SK-N-SH (cell line): ENCODE data around the gene LST1. TPM values are rescaled to one million over a fixed set of nuclear protein-coding genes. Genes with fewer than 3 reads are reported as not detected.
"Not testable (repeated sequence)": the region's sequence is repeated elsewhere in the genome, so short reads cannot be mapped to it uniquely, and the experiment has no call there.

Experiments
- CTCF ChIA-PET: fragments of 300-600, 350-600 bp; formaldehyde crosslinking; extraction: SDS; loops from one replicate; lab custom pipeline; 2021; lab: Yijun Ruan, JAX
- POLR2A ChIA-PET: fragments of 350-600 bp; sonication (Branson Sonifier 250); formaldehyde crosslinking; extraction: SDS; loops from one replicate; lab custom pipeline; 2020; ENCODE audit warnings: antibody characterized with exemption, inconsistent platforms; lab: Yijun Ruan, JAX
- DNase-seq: peaks from one replicate; pipeline ENCODE4 v3.0.0; 2012
- H2AFZ ChIP-seq: fragments of 200-600 bp; sonication (generic); 2 replicates; pipeline ENCODE4 v1.8.1; 2016; ENCODE audit warnings: antibody characterized with exemption, mild to moderate bottlenecking, low read depth
- H3F3A ChIP-seq: fragments of 200-600 bp; sonication (generic); replicated peaks from 2 replicates; pipeline ENCODE3; 2016; ENCODE audit warnings: antibody characterized with exemption, mild to moderate bottlenecking; ENCODE audit not compliant: insufficient read depth
- H3K27ac ChIP-seq, 2 experiments: fragments of 200-500 bp in 1 of 2; fragments of 200-600 bp in 1 of 2; sonication (Bioruptor generic) in 1 of 2; sonication (generic), shearing (Covaris generic) in 1 of 2; 2 replicates each; pipeline versions ENCODE4 v1.5.1 to v1.6.1; 2014 to 2016; ENCODE audit warnings: low read depth in 2 of 2, inconsistent platforms in 1 of 2, low read length in 1 of 2, mild to moderate bottlenecking in 1 of 2, mixed read lengths in 1 of 2
- H3K27me3 ChIP-seq: fragments of 200-600 bp; sonication (generic), shearing (Covaris generic); 2 replicates; pipeline ENCODE4 v1.6.1; 2016; ENCODE audit warnings: mixed run types; ENCODE audit not compliant: insufficient read depth
- H3K36me3 ChIP-seq, 2 experiments: fragments of 200-500 bp in 1 of 2; fragments of 200-600 bp in 1 of 2; sonication (Bioruptor generic) in 1 of 2; sonication (generic) in 1 of 2; replicated peaks in 1 of 2; 2 replicates each; pipeline versions ENCODE3 to v1.5.1; 2014 to 2016; ENCODE audit warnings: low read length in 1 of 2, mild to moderate bottlenecking in 1 of 2; ENCODE audit not compliant: insufficient read depth in 2 of 2, control insufficient read depth in 1 of 2
- H3K4me1 ChIP-seq, 2 experiments: fragments of 200-500 bp in 1 of 2; fragments of 200-600 bp in 1 of 2; sonication (Bioruptor generic) in 1 of 2; sonication (generic), shearing (Covaris generic) in 1 of 2; 2 replicates each; pipeline versions ENCODE4 v1.5.1 to v1.6.1; 2014 to 2016; ENCODE audit warnings: low read depth in 1 of 2, low read length in 1 of 2, mixed run types in 1 of 2; ENCODE audit not compliant: insufficient read depth in 2 of 2, control insufficient read depth in 1 of 2
- H3K4me2 ChIP-seq: fragments of 200-600 bp; sonication (generic), shearing (Covaris generic); 2 replicates; pipeline ENCODE4 v1.6.1; 2017; ENCODE audit warnings: mixed run types
- H3K4me3 ChIP-seq, 2 experiments: fragments of 200-500 bp in 1 of 2; fragments of 200-600 bp in 1 of 2; sonication (Bioruptor generic) in 1 of 2; sonication (generic), shearing (Covaris generic) in 1 of 2; 2 replicates each; pipeline versions ENCODE4 v1.5.1 to v1.8.1; 2014 to 2016; ENCODE audit warnings: low read depth in 2 of 2, inconsistent platforms in 1 of 2, low read length in 1 of 2, mild to moderate bottlenecking in 1 of 2, mixed read lengths in 1 of 2, moderate library complexity in 1 of 2
- H3K79me2 ChIP-seq: fragments of 200-600 bp; sonication (generic); 2 replicates; pipeline ENCODE4 v1.8.1; 2017; ENCODE audit warnings: mild to moderate bottlenecking; ENCODE audit not compliant: insufficient read depth
- H3K9ac ChIP-seq: fragments of 200-600 bp; sonication (generic); 2 replicates; pipeline ENCODE4 v1.6.1; 2017; ENCODE audit warnings: mixed run types
- H3K9me2 ChIP-seq: fragments of 200-600 bp; sonication (generic); 2 replicates; pipeline ENCODE4 v1.6.1; 2017; ENCODE audit warnings: mixed run types
- H3K9me3 ChIP-seq: fragments of 200-600 bp; sonication (generic); 2 replicates; pipeline ENCODE4 v1.6.1; 2017; ENCODE audit warnings: mixed run types, mild to moderate bottlenecking, moderate library complexity
- H4K20me1 ChIP-seq: fragments of 200-600 bp; sonication (generic); 2 replicates; pipeline ENCODE4 v1.6.1; 2017; ENCODE audit warnings: mild to moderate bottlenecking, mixed run types; ENCODE audit not compliant: insufficient read depth
- CHD2 ChIP-seq: fragments of 150-350 bp; IDR thresholded peaks from 2 replicates; pipeline ENCODE4 v1.6.1; 2018; ENCODE audit warnings: low read length; ENCODE audit not compliant: partially characterized antibody
- EP300 ChIP-seq, 2 experiments: IDR thresholded peaks; 2 replicates each; pipeline versions ENCODE4 v1.4.0 to v1.6.1; 2012; ENCODE audit warnings: borderline replicate concordance in 1 of 2, low read depth in 1 of 2, low read length in 1 of 2
- EZH2phosphoT487 ChIP-seq: fragments of 200-600 bp; sonication (generic); IDR thresholded peaks from 2 replicates; pipeline ENCODE4 v1.6.1; 2017; ENCODE audit warnings: low read depth, mixed run types, mild to moderate bottlenecking, antibody characterized with exemption, moderate library complexity, borderline replicate concordance
- FOXM1 ChIP-seq: IDR thresholded peaks from 2 replicates; pipeline ENCODE4 v1.4.0; 2012; ENCODE audit warnings: low read depth, mild to moderate bottlenecking
- GABPA ChIP-seq: IDR thresholded peaks from 2 replicates; pipeline ENCODE4 v1.4.0; 2012; ENCODE audit warnings: low read depth, mild to moderate bottlenecking
- GATA2 ChIP-seq: sonication (generic); formaldehyde crosslinking; IDR thresholded peaks from 2 replicates; pipeline ENCODE4 v1.5.0; 2020; ENCODE audit warnings: mild to moderate bottlenecking, missing genetic modification reagents
- MEF2A ChIP-seq: IDR thresholded peaks from 2 replicates; pipeline ENCODE4 v1.4.0; 2012; ENCODE audit warnings: low read depth, borderline replicate concordance
- MXI1 ChIP-seq: IDR thresholded peaks from 2 replicates; pipeline ENCODE4 v1.6.1; 2012; ENCODE audit warnings: mild to moderate bottlenecking, low read depth, low read length, improper control_type of control experiment
- NFIC ChIP-seq: IDR thresholded peaks from 2 replicates; pipeline ENCODE4 v1.4.0; 2012; ENCODE audit warnings: borderline replicate concordance
- NRF1 ChIP-seq: IDR thresholded peaks from 2 replicates; pipeline ENCODE4 v1.6.1; 2012; ENCODE audit warnings: low read depth, mild to moderate bottlenecking, low read length
- SIN3A ChIP-seq: IDR thresholded peaks from 2 replicates; pipeline ENCODE4 v1.6.1; 2012; ENCODE audit warnings: low read depth, mild to moderate bottlenecking, low read length, moderate library complexity, borderline replicate concordance
- TAF1 ChIP-seq: IDR thresholded peaks from 2 replicates; pipeline ENCODE4 v1.6.1; 2012; ENCODE audit warnings: low read depth, mild to moderate bottlenecking, low read length, moderate library complexity, borderline replicate concordance
- YY1 ChIP-seq: IDR thresholded peaks from 2 replicates; pipeline ENCODE4 v1.4.0; 2012; ENCODE audit warnings: low read depth, mild to moderate bottlenecking
- WGBS: methylation state at CpG from one replicate; pipeline ENCODE4 v1.1.6; 2017; ENCODE audit warnings: low lambda C conversion rate; 5-methylcytosine and 5-hydroxymethylcytosine counted together
- polyA plus RNA-seq, 3 experiments: library from polyadenylated mRNA; depleted of rRNA; stranded (reverse); fragments of >200 nt; gene quantifications; 2 replicates each; pipeline ENCODE4 v1.2.3, GENCODE V29; 2012
- TF ChIP-seq, protein P1 (sequence below): IDR thresholded peaks from 2 replicates; pipeline ENCODE4 v1.4.0; 2012; ENCODE audit warnings: low read depth
- TF ChIP-seq, protein P2 (sequence below): IDR thresholded peaks from 2 replicates; pipeline ENCODE4; 2012
- TF ChIP-seq, protein P3 (sequence below): fragments of 200-600 bp; sonication (generic); IDR thresholded peaks from 2 replicates; pipeline ENCODE4 v1.6.1; 2017; ENCODE audit warnings: antibody characterized with exemption, mild to moderate bottlenecking, moderate library complexity

The LST1 gene
- polyA plus RNA-seq, 1 of the 3 experiments (the other 2 are of a cell fraction): not detected

DNA sequence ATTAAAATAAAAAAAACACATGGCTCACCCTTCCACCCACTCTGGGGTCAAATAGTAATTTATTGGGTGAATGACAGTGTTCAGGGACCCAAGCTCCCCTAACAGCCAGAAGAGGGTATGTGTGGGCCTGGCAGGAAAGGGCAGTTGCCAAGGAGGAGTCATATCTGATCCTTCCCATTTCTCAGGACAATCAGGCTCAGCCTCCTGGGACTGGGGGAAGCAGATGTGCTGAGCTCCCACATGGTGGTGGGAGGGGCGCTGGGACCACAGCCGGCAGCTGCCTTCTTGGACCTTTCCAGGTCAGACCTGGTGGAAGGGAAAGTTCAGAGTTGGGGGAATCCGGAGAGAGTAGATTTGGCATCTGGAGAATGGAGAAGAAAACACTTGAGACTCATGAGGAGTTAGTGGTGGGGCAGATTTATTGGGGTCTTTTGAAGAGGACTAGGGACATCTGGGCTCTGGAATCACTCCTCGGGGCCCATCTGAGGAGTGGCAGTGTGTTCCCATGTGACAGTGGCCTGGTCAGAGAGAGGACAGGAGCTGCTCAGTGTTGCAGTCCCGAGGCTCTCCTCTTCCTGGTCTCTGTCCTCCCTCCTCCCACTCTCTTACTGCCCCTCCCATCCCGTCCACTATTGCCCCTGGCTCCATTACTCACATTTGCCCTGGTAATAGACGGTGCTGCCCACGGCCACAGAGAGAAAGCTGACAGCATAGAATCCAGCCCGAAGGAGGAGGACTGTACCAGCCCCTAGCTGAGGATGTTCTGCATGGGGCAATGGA lies 3.0 kb downstream of the LST1 start:
- Histone ChIP-seq H3K27me3 (no peaks in the 10 kb centered on the region), H4K20me1 (no peaks in the 10 kb centered on the region), H3K9ac (no peak overlapping the region), H3K4me1 (no peaks in the 10 kb centered on the region; a peak in 1 of 4 replicates), H3K79me2 (no peaks in the 10 kb centered on the region), H3K9me3 (no peaks in the 10 kb centered on the region), H3K9me2 (no peaks in the 10 kb centered on the region), H3K4me3 (no peak overlapping the region), H3F3A (no peaks in the 10 kb centered on the region), H3K4me2 (no peak overlapping the region), H3K36me3 (no peaks in the 10 kb centered on the region), H3K27ac (no peak overlapping the region), H2AFZ (no peak overlapping the region)
- 58% methylated on average over 9 of the region's 9 CpGs for WGBS
- DNase-seq: no peak
- ChIA-PET CTCF (interaction anchor here (1.1 to 17.6 kb wide), 6 partner anchors 8 to 43 kb away, joined by 3 to 312 read pairs (median 12); partner anchors contain the start of genes ATP6V1G2 and LTB), POLR2A (interaction anchor here (0.6 kb wide), 1 partner anchor 41 kb away, joined by 3 read pairs; no protein-coding TSS in a partner anchor)
- TF ChIP-seq NFIC (no peak), NRF1 (no peak), MXI1 (no peak), SIN3A (no peak), GABPA (no peak), EZH2phosphoT487 (no peak), CHD2 (no peak), TAF1 (no peak), YY1 (no peak), EP300 (IDR thresholded peaks at IDR 0.05; ENCODE audit: borderline replicate concordance in 1 of 2, low read depth in 1 of 2, low read length in 1 of 2) (no peak), MEF2A (no peak), GATA2 (no peak), FOXM1 (no peak)
- TF ChIP-seq, protein P1, sequence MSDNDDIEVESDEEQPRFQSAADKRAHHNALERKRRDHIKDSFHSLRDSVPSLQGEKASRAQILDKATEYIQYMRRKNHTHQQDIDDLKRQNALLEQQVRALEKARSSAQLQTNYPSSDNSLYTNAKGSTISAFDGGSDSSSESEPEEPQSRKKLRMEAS: no peak
- TF ChIP-seq, protein P2, sequence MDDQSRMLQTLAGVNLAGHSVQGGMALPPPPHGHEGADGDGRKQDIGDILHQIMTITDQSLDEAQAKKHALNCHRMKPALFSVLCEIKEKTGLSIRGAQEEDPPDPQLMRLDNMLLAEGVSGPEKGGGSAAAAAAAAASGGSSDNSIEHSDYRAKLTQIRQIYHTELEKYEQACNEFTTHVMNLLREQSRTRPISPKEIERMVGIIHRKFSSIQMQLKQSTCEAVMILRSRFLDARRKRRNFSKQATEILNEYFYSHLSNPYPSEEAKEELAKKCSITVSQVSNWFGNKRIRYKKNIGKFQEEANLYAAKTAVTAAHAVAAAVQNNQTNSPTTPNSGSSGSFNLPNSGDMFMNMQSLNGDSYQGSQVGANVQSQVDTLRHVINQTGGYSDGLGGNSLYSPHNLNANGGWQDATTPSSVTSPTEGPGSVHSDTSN: no peak
- TF ChIP-seq, protein P3, sequence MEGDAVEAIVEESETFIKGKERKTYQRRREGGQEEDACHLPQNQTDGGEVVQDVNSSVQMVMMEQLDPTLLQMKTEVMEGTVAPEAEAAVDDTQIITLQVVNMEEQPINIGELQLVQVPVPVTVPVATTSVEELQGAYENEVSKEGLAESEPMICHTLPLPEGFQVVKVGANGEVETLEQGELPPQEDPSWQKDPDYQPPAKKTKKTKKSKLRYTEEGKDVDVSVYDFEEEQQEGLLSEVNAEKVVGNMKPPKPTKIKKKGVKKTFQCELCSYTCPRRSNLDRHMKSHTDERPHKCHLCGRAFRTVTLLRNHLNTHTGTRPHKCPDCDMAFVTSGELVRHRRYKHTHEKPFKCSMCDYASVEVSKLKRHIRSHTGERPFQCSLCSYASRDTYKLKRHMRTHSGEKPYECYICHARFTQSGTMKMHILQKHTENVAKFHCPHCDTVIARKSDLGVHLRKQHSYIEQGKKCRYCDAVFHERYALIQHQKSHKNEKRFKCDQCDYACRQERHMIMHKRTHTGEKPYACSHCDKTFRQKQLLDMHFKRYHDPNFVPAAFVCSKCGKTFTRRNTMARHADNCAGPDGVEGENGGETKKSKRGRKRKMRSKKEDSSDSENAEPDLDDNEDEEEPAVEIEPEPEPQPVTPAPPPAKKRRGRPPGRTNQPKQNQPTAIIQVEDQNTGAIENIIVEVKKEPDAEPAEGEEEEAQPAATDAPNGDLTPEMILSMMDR: no peak

DNA sequence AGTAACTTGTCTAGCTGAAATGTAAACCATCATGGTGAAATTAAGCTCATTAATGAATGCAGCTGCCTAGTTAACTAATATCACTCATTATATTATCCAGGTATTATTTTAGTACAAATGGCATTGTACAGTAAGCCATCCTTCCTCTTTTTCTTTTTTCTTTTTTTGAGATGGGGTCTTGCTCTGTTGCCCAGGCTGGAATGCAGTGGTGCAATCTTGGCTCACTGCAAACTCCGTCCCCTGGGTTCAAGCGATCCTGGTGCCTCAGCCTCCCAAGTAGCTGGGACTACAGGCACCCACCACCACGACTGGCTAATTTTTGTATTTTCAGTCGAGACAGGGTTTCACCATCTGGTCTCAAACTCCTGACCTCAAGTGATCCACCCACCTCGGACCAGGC lies 4.6 kb downstream of the LST1 start:
- H3K27me3 ChIP-seq, H3K9me3 ChIP-seq, H3K79me2 ChIP-seq, H3K4me2 ChIP-seq, DNase-seq, H3K4me1 ChIP-seq, POLR2A ChIA-PET, H4K20me1 ChIP-seq, H2AFZ ChIP-seq, H3K9ac ChIP-seq, H3K4me3 ChIP-seq, H3F3A ChIP-seq, H3K27ac ChIP-seq, H3K9me2 ChIP-seq, H3K36me3 ChIP-seq: not testable (repeated sequence)
- CTCF ChIA-PET: interaction anchor here (1.1 to 3.3 kb wide), 5 partner anchors 8 to 44 kb away, joined by 3 to 15 read pairs (median 10); partner anchors contain the start of genes ATP6V1G2 and LTB
- WGBS: 59% methylated on average over 5 of the region's 5 CpGs
